HCT116 (cell line): ENCODE data around the gene CHD8. TPM values are rescaled to one million over a fixed set of nuclear protein-coding genes. Genes with fewer than 3 reads are reported as not detected.

Experiments
- ATAC-seq: fragments of 200-7000 bp; cut with Tn5 transposase; 2 replicates; pipeline ENCODE4 v1.9.1; 2020; ENCODE audit warnings: mild to moderate bottlenecking, moderate library complexity
- BruUV-seq: library from RNA; stranded (reverse); fragments of 400-500 nt; replicated peaks from 2 replicates; lab custom pipeline; 2021; lab: Mats Ljungman, UMichigan
- CTCF ChIA-PET: fragments of 300-600 bp; sonication (Branson Sonifier 250); formaldehyde crosslinking; loops from one replicate; lab custom pipeline; 2021; ENCODE audit warnings: antibody characterized with exemption; lab: Charles Lee
- POLR2A ChIA-PET: fragments of 300-600, 350-600 bp; sonication (Branson Sonifier 250); formaldehyde crosslinking; loops from one replicate; lab custom pipeline; 2021; ENCODE audit warnings: antibody characterized with exemption; lab: Charles Lee
- RAD21 ChIA-PET, 2 experiments: fragments of 300-600 bp; sonication (Branson Sonifier 250); formaldehyde crosslinking; loops; one replicate each; lab custom pipeline; 2023; ENCODE audit warnings: low total read pairs in 2 of 2; ENCODE audit not compliant: uncharacterized antibody in 2 of 2, unreplicated experiment in 2 of 2, low non-redundant PET in 1 of 2; lab: Charles Lee
- DNase-seq: peaks from one replicate; pipeline ENCODE4 v3.0.0-alpha.2; 2010; ENCODE audit warnings: low read depth, low spot score
- H2AFZ ChIP-seq: fragments of 200-600 bp; shearing (Covaris generic), sonication (generic); 2 replicates; pipeline ENCODE4 v1.6.1; 2017; ENCODE audit warnings: low read depth, mixed run types, mixed read lengths, antibody characterized with exemption, low read length; ENCODE audit not compliant: poor library complexity, severe bottlenecking
- H3K27ac ChIP-seq: 2 replicates; pipeline ENCODE4 v1.5.1; 2012; ENCODE audit warnings: low read depth, low read length
- H3K27me3 ChIP-seq: fragments of 200-600 bp; sonication (generic); 2 replicates; pipeline ENCODE4 v1.6.1; 2016; ENCODE audit warnings: mixed run types, low read length, mixed read lengths; ENCODE audit not compliant: insufficient read depth
- H3K36me3 ChIP-seq, 2 experiments: fragments of 200-500 bp in 1 of 2; fragments of 200-600 bp in 1 of 2; sonication (Bioruptor generic) in 1 of 2; sonication (generic) in 1 of 2; 2 replicates each; pipeline versions ENCODE4 v1.5.1 to v1.6.1; 2014 to 2016; ENCODE audit warnings: low read length in 2 of 2, inconsistent platforms in 1 of 2, mixed read lengths in 1 of 2, mixed run types in 1 of 2; ENCODE audit not compliant: insufficient read depth in 2 of 2, control insufficient read depth in 1 of 2
- H3K4me1 ChIP-seq, 2 experiments: fragments of 200-600 bp in 1 of 2; sonication (generic) in 1 of 2; 2 replicates each; pipeline versions ENCODE4 v1.5.1 to v1.6.1; 2012 to 2017; ENCODE audit warnings: low read length in 2 of 2, inconsistent platforms in 1 of 2, mild to moderate bottlenecking in 1 of 2, mixed read lengths in 1 of 2, mixed run types in 1 of 2, moderate library complexity in 1 of 2; ENCODE audit not compliant: insufficient read depth in 2 of 2, control insufficient read depth in 1 of 2
- H3K4me2 ChIP-seq: fragments of 200-600 bp; sonication (generic); 2 replicates; pipeline ENCODE4 v1.6.1; 2017; ENCODE audit warnings: mixed run types, low read length, mixed read lengths
- H3K4me3 ChIP-seq, 2 experiments: fragments of 200-600 bp in 1 of 2; sonication (generic) in 1 of 2; replicated peaks in 1 of 2; 2 replicates each; pipeline ENCODE4 v1.5.1; 2011 to 2016; ENCODE audit warnings: low read length in 2 of 2, control low read depth in 1 of 2, low read depth in 1 of 2, mild to moderate bottlenecking in 1 of 2, mixed read lengths in 1 of 2, mixed run types in 1 of 2
- H3K79me2 ChIP-seq: fragments of 200-600 bp; sonication (generic); 2 replicates; pipeline ENCODE4 v1.6.1; 2017; ENCODE audit warnings: mild to moderate bottlenecking, mixed run types, low read length, moderate library complexity, mixed read lengths; ENCODE audit not compliant: insufficient read depth
- H3K9ac ChIP-seq: fragments of 200-600 bp; sonication (generic); 2 replicates; pipeline ENCODE4 v1.6.1; 2016; ENCODE audit warnings: low read length, mixed read lengths
- H3K9me2 ChIP-seq: fragments of 200-600 bp; sonication (generic), shearing (Covaris generic); 2 replicates; pipeline ENCODE4 v1.6.1; 2017; ENCODE audit warnings: mixed run types, mild to moderate bottlenecking, moderate library complexity; ENCODE audit not compliant: insufficient read depth
- H3K9me3 ChIP-seq, 2 experiments: fragments of 200-500 bp in 1 of 2; fragments of 200-600 bp in 1 of 2; sonication (Bioruptor generic) in 1 of 2; sonication (generic) in 1 of 2; 2 replicates each; pipeline ENCODE4 v1.6.1; 2014 to 2017; ENCODE audit warnings: low read length in 2 of 2, mixed read lengths in 2 of 2, inconsistent platforms in 1 of 2, low read depth in 1 of 2, mild to moderate bottlenecking in 1 of 2, mixed run types in 1 of 2, moderate library complexity in 1 of 2; ENCODE audit not compliant: control insufficient read depth in 1 of 2, insufficient read depth in 1 of 2
- H4K20me1 ChIP-seq: fragments of 200-600 bp; sonication (generic), shearing (Covaris generic); 2 replicates; pipeline ENCODE4 v1.6.1; 2017; ENCODE audit warnings: mixed run types, mild to moderate bottlenecking, moderate library complexity; ENCODE audit not compliant: insufficient read depth
- CBX3 ChIP-seq: IDR thresholded peaks from 2 replicates; pipeline ENCODE4 v1.6.1; 2012; ENCODE audit warnings: low read depth
- CEBPB ChIP-seq: IDR thresholded peaks from 2 replicates; pipeline ENCODE4 v1.6.1; 2012; ENCODE audit warnings: low read depth
- EGR1 ChIP-seq: IDR thresholded peaks from 2 replicates; pipeline ENCODE4 v1.6.1; 2012; ENCODE audit warnings: low read depth
- ELF1 ChIP-seq: IDR thresholded peaks from 2 replicates; pipeline ENCODE4 v1.6.1; 2012; ENCODE audit warnings: low read depth, borderline replicate concordance
- EZH2 ChIP-seq: fragments of 200-600 bp; sonication (generic); IDR thresholded peaks from 2 replicates; pipeline ENCODE4 v1.6.1; 2017; ENCODE audit warnings: antibody characterized with exemption, mixed run types
- JUND ChIP-seq: IDR thresholded peaks from 2 replicates; pipeline ENCODE4 v1.6.1; 2012
- POLR2A ChIP-seq: IDR thresholded peaks from 2 replicates; pipeline ENCODE4 v1.7.0; 2011; ENCODE audit warnings: borderline replicate concordance; ENCODE audit not compliant: insufficient read depth, insufficient read length; ENCODE audit errors: extremely low read depth
- POLR2AphosphoS5 ChIP-seq: IDR thresholded peaks from 2 replicates; pipeline ENCODE4 v1.6.1; 2011; ENCODE audit warnings: mild to moderate bottlenecking, low read depth, low read length, moderate library complexity
- RAD21 ChIP-seq: IDR thresholded peaks from 2 replicates; pipeline ENCODE4 v1.6.1; 2012; ENCODE audit warnings: low read depth, mild to moderate bottlenecking
- REST ChIP-seq: IDR thresholded peaks from 2 replicates; pipeline ENCODE4 v1.6.1; 2012; ENCODE audit warnings: low read depth
- SIN3A ChIP-seq: IDR thresholded peaks from 2 replicates; pipeline ENCODE4 v1.6.1; 2012; ENCODE audit warnings: low read depth
- SP1 ChIP-seq: IDR thresholded peaks from 2 replicates; pipeline ENCODE4 v1.6.1; 2012; ENCODE audit warnings: low read depth
- SRF ChIP-seq: IDR thresholded peaks from 2 replicates; pipeline ENCODE4 v1.6.1; 2012; ENCODE audit warnings: low read depth
- ZBTB33 ChIP-seq: IDR thresholded peaks from 2 replicates; pipeline ENCODE4 v1.6.1; 2011; ENCODE audit warnings: mild to moderate bottlenecking, low read length, moderate library complexity; ENCODE audit not compliant: insufficient replicate concordance; ENCODE audit errors: extremely low read depth
- ZFX ChIP-seq: fragments of 450-650 bp; IDR thresholded peaks from 2 replicates; pipeline ENCODE4 v1.6.1; 2017
- intact Hi-C: fragments of 100-400 bp; cut with micrococcal nuclease; formaldehyde crosslinking; loops from 2 replicates; pipeline ENCODE4 v1.10.0; 2022
- total RNA-seq: library from RNA; stranded (reverse); gene quantifications from one replicate; pipeline ENCODE4 v1.2.1, GENCODE V29; 2021; ENCODE audit not compliant: unreplicated experiment

The CHD8 gene
- total RNA-seq, 1 experiment from 2014 or later = 46.8 TPM

- no peaks in the 10 kb centered on the region for H3K9me3 ChIP-seq
- no peaks in the 10 kb centered on the region for H3K27me3 ChIP-seq
- H3K79me2 ChIP-seq = no peaks in the 10 kb centered on the region
- CTCF ChIA-PET = no interaction called here
- H2AFZ ChIP-seq = no peak overlapping the region
- intact Hi-C loops = no loop called here
- no peak overlapping the region for H3K4me3 ChIP-seq
- BruUV-seq = no TSS peak
- H3K36me3 ChIP-seq = no peaks in the 10 kb centered on the region
- H4K20me1 ChIP-seq = no peaks in the 10 kb centered on the region
- H3K27ac ChIP-seq = no peak overlapping the region
- no peaks in the 10 kb centered on the region for H3K4me1 ChIP-seq
- no peaks in the 10 kb centered on the region for H3K9me2 ChIP-seq
- no peak overlapping the region for H3K4me2 ChIP-seq
- no peak overlapping the region for H3K9ac ChIP-seq
- DNase-seq = no peak
- POLR2A ChIA-PET = no interaction called here
- RAD21 ChIA-PET = no interaction called here
- TF ChIP-seq REST = no peak
- no peak for TF ChIP-seq POLR2A
- TF ChIP-seq SIN3A = no peak
- no peak for TF ChIP-seq EZH2
- no peak for TF ChIP-seq CEBPB
- TF ChIP-seq JUND = no peak
- TF ChIP-seq SP1 = no peak
- TF ChIP-seq SRF = no peak
- TF ChIP-seq POLR2AphosphoS5 = no peak
- no peak for TF ChIP-seq ELF1
- no peak for TF ChIP-seq ZBTB33
- TF ChIP-seq EGR1 = no peak
- TF ChIP-seq RAD21 = no peak
- TF ChIP-seq CBX3 = no peak
- TF ChIP-seq ZFX = no peak
- ATAC-seq = no peak
These were observed 112.7 kb downstream of the CHD8 start for GRCh38 chr14:21343035-21343794.
